CD4-positive, CD25-positive, alpha-beta regulatory T cell (primary cell): ENCODE results near the gene KCNAB1. TPM values are rescaled to one million over a fixed set of nuclear protein-coding genes. Genes with fewer than 3 reads are reported as not detected.
"Not testable (repeated sequence)": the region's sequence is repeated elsewhere in the genome, so short reads cannot be mapped to it uniquely, and the experiment has no call there.

Source experiments
- ATAC-seq, 2 donors: fragments of 150-1000 bp; cut with Tn5 transposase; one replicate each; pipeline ENCODE4 v1.10.0; 2021; ENCODE audit warnings: low read depth in 2 of 2, moderate number of reproducible peaks in 2 of 2, moderate library complexity in 1 of 2
- DNase-seq, 3 donors: peaks; one replicate each; pipeline versions ENCODE4 v3.0.0 to v3.0.0-alpha.2; 2012 to 2022; ENCODE audit warnings: mixed read lengths in 1 of 3
- H3K27ac ChIP-seq: one replicate; pipeline ENCODE4 v1.7.0; 2013; ENCODE audit warnings: mild to moderate bottlenecking, low read length; ENCODE audit not compliant: insufficient read depth, poor library complexity, severe bottlenecking
- H3K27me3 ChIP-seq: one replicate; pipeline ENCODE4 v1.7.0; 2013; ENCODE audit warnings: low read length; ENCODE audit not compliant: control insufficient read depth, insufficient read depth
- H3K36me3 ChIP-seq: one replicate; pipeline ENCODE4 v1.7.0; 2013; ENCODE audit warnings: mild to moderate bottlenecking, low read length, moderate library complexity; ENCODE audit not compliant: control insufficient read depth, insufficient read depth
- H3K4me1 ChIP-seq: 2 replicates; pipeline ENCODE4 v1.7.0; 2013; ENCODE audit warnings: mild to moderate bottlenecking, low read length; ENCODE audit not compliant: insufficient read depth, control insufficient read depth, poor library complexity, severe bottlenecking
- H3K4me3 ChIP-seq: one replicate; pipeline ENCODE4 v1.7.0; 2013; ENCODE audit warnings: low read depth, mild to moderate bottlenecking, low read length, moderate library complexity
- H3K9me3 ChIP-seq, 2 experiments: 1 replicate in 1 of 2; 2 replicates in 1 of 2; pipeline ENCODE4 v1.7.0; 2013; ENCODE audit warnings: low read length in 2 of 2, mild to moderate bottlenecking in 1 of 2, moderate library complexity in 1 of 2; ENCODE audit not compliant: control insufficient read depth in 2 of 2
- H3K27ac Mint-ChIP-seq, 3 donors: one replicate each; pipeline ENCODE4 v1.8.0; 2020 to 2022; ENCODE audit warnings: mild to moderate bottlenecking in 3 of 3, mixed read lengths in 3 of 3, moderate library complexity in 2 of 3
- H3K27me3 Mint-ChIP-seq: one replicate; pipeline ENCODE4 v1.8.0; 2022; ENCODE audit warnings: mild to moderate bottlenecking, mixed read lengths
- H3K36me3 Mint-ChIP-seq: one replicate; pipeline ENCODE4 v1.8.0; 2020; ENCODE audit warnings: mixed read lengths
- H3K4me1 Mint-ChIP-seq, 4 donors: one replicate each; pipeline ENCODE4 v1.8.0; 2020 to 2022; ENCODE audit warnings: mixed read lengths in 4 of 4, mild to moderate bottlenecking in 1 of 4
- H3K4me3 Mint-ChIP-seq, 4 donors: one replicate each; pipeline ENCODE4 v1.8.0; 2020 to 2022; ENCODE audit warnings: mild to moderate bottlenecking in 4 of 4, mixed read lengths in 4 of 4, moderate library complexity in 3 of 4
- H3K9me3 Mint-ChIP-seq, 7 donors: one replicate each; pipeline ENCODE4 v1.8.0; 2020 to 2022; ENCODE audit warnings: mixed read lengths in 7 of 7, mild to moderate bottlenecking in 3 of 7, moderate library complexity in 2 of 7
- polyA plus RNA-seq, 4 donors: library from polyadenylated mRNA; unstranded; fragments of 300-500 nt; fragmentation: Illumina TruSeq; gene quantifications; one replicate each; pipeline ENCODE4 v1.2.3, GENCODE V29; 2021
- total RNA-seq: library from RNA; stranded (reverse); gene quantifications from one replicate; pipeline ENCODE4 v1.2.3, GENCODE V29; 2022

The KCNAB1 gene
- total and polyA plus RNA-seq, 5 donors from 2014 or later, result 0.08 to 0.26 (median 0.17) TPM

GRCh38 chr3:156126467-156126866 is 6.1 kb downstream of the KCNAB1 start:
- H3K4me1 Mint-ChIP-seq, result no peaks in the 10 kb centered on the region
- ATAC-seq (no peak), DNase-seq (no peak)

GRCh38 chr3:156131241-156131640 is 10.9 kb downstream of the KCNAB1 start:
- Mint-ChIP-seq H3K4me1 (no peaks in the 10 kb centered on the region), H3K36me3 (no peaks in the 10 kb centered on the region), H3K4me3 (no peak overlapping the region), H3K27me3 (peaks cover 20% of the 10 kb centered on the region), H3K27ac (no peak overlapping the region), H3K9me3 (no peaks in the 10 kb centered on the region)
- Histone ChIP-seq H3K4me1 (no peaks in the 10 kb centered on the region), H3K9me3 (no peaks in the 10 kb centered on the region), H3K27me3 (peaks cover 7% of the 10 kb centered on the region), H3K36me3 (no peaks in the 10 kb centered on the region), H3K4me3 (no peak overlapping the region), H3K27ac (no peak overlapping the region)
- DNase-seq (no peak), ATAC-seq (no peak)

More at GRCh38 chr3:156126467-156126866, 6.1 kb downstream of the KCNAB1 start:
- Histone ChIP-seq H3K27me3 (peaks cover 6% of the 10 kb centered on the region), H3K4me1 (no peaks in the 10 kb centered on the region), H3K4me3 (no peak overlapping the region), H3K9me3 (no peaks in the 10 kb centered on the region), H3K27ac (no peak overlapping the region), H3K36me3 (no peaks in the 10 kb centered on the region)
- no peak overlapping the region for H3K4me3 Mint-ChIP-seq
- no peaks in the 10 kb centered on the region for H3K9me3 Mint-ChIP-seq
- no peaks in the 10 kb centered on the region for H3K36me3 Mint-ChIP-seq
- H3K27ac Mint-ChIP-seq, result no peak overlapping the region
- peaks cover 12% of the 10 kb centered on the region for H3K27me3 Mint-ChIP-seq

- no peak for DNase-seq
- H3K36me3 ChIP-seq, result no peaks in the 10 kb centered on the region
- Mint-ChIP-seq H3K27me3 (peaks cover 23% of the 10 kb centered on the region), H3K27ac (no peak overlapping the region), H3K9me3 (no peaks in the 10 kb centered on the region), H3K36me3 (no peaks in the 10 kb centered on the region), H3K4me1 (no peaks in the 10 kb centered on the region), H3K4me3 (no peak overlapping the region)
- H3K9me3 ChIP-seq, result no peaks in the 10 kb centered on the region
- H3K4me3 ChIP-seq, result no peak overlapping the region
- no peak for ATAC-seq
- no peak overlapping the region for H3K27ac ChIP-seq
- peaks cover 7% of the 10 kb centered on the region for H3K27me3 ChIP-seq
- H3K4me1 ChIP-seq, result no peaks in the 10 kb centered on the region
These were observed 11.4 kb downstream of the KCNAB1 start for GRCh38 chr3:156131799-156132198.

GRCh38 chr3:156132313-156132712 is 11.9 kb downstream of the KCNAB1 start:
- no peak for DNase-seq
- H3K27ac Mint-ChIP-seq, result no peak overlapping the region
- no peak overlapping the region for H3K4me3 Mint-ChIP-seq
- ATAC-seq, result no peak
- H3K36me3 Mint-ChIP-seq, result no peaks in the 10 kb centered on the region
- no peaks in the 10 kb centered on the region for H3K9me3 Mint-ChIP-seq
- Histone ChIP-seq H3K4me1 (no peaks in the 10 kb centered on the region), H3K27me3 (peaks cover 7% of the 10 kb centered on the region), H3K27ac (no peak overlapping the region), H3K4me3 (no peak overlapping the region), H3K9me3 (no peaks in the 10 kb centered on the region), H3K36me3 (no peaks in the 10 kb centered on the region)
- peaks cover 28% of the 10 kb centered on the region for H3K27me3 Mint-ChIP-seq
- H3K4me1 Mint-ChIP-seq, result no peaks in the 10 kb centered on the region

- H3K27ac ChIP-seq, result no peak overlapping the region
- no peak overlapping the region for H3K4me3 Mint-ChIP-seq
- H3K4me3 ChIP-seq, result no peak overlapping the region
- H3K9me3 Mint-ChIP-seq, result peaks cover 0 to 2% (median 0%) of the 10 kb centered on the region in 7 donors
- H3K4me1 ChIP-seq, result no peaks in the 10 kb centered on the region
- H3K9me3 ChIP-seq, result no peaks in the 10 kb centered on the region
- no peak for ATAC-seq
- H3K27me3 ChIP-seq, result peaks cover 7% of the 10 kb centered on the region
- peaks cover 33% of the 10 kb centered on the region for H3K27me3 Mint-ChIP-seq
- no peak for DNase-seq
- no peaks in the 10 kb centered on the region for H3K4me1 Mint-ChIP-seq
- H3K36me3 Mint-ChIP-seq, result no peaks in the 10 kb centered on the region
- H3K27ac Mint-ChIP-seq, result no peak overlapping the region
- no peaks in the 10 kb centered on the region for H3K36me3 ChIP-seq
These were observed 12.7 kb downstream of the KCNAB1 start for GRCh38 chr3:156133076-156133475.

GRCh38 chr3:156135921-156136638 is 15.7 kb downstream of the KCNAB1 start:
- H3K4me1 ChIP-seq, result no peaks in the 10 kb centered on the region
- H3K27ac ChIP-seq, result no peak overlapping the region
- H3K27me3 ChIP-seq, result peaks cover 6% of the 10 kb centered on the region
- no peak overlapping the region for H3K4me3 ChIP-seq
- no peaks in the 10 kb centered on the region for H3K4me1 Mint-ChIP-seq
- H3K4me3 Mint-ChIP-seq, result no peak overlapping the region
- H3K36me3 Mint-ChIP-seq, result no peaks in the 10 kb centered on the region
- H3K27me3 Mint-ChIP-seq, result peaks cover 34% of the 10 kb centered on the region
- H3K9me3 Mint-ChIP-seq, result peaks cover 0 to 2% (median 0%) of the 10 kb centered on the region in 7 donors
- ATAC-seq (no peak), DNase-seq (peak in 1 of 3 donors; percentile 13)
- no peak overlapping the region for H3K27ac Mint-ChIP-seq
- H3K36me3 ChIP-seq, result no peaks in the 10 kb centered on the region
- no peaks in the 10 kb centered on the region for H3K9me3 ChIP-seq

GRCh38 chr3:156137397-156137796 is 17.0 kb downstream of the KCNAB1 start:
- H3K4me3 ChIP-seq, H3K36me3 ChIP-seq, H3K4me1 Mint-ChIP-seq, H3K36me3 Mint-ChIP-seq, H3K4me3 Mint-ChIP-seq, DNase-seq, H3K9me3 ChIP-seq, H3K27ac Mint-ChIP-seq, H3K9me3 Mint-ChIP-seq, H3K4me1 ChIP-seq, ATAC-seq, H3K27ac ChIP-seq, H3K27me3 ChIP-seq: not testable (repeated sequence)
- peaks cover 38% of the 10 kb centered on the region for H3K27me3 Mint-ChIP-seq

GRCh38 chr3:156140001-156140595 is 19.7 kb downstream of the KCNAB1 start:
- Mint-ChIP-seq H3K27me3 (peaks cover 40% of the 10 kb centered on the region), H3K27ac (no peak overlapping the region), H3K4me3 (no peak overlapping the region), H3K9me3 (peaks cover 0 to 2% (median 0%) of the 10 kb centered on the region in 7 donors), H3K4me1 (no peaks in the 10 kb centered on the region), H3K36me3 (no peaks in the 10 kb centered on the region)
- Histone ChIP-seq H3K36me3 (no peaks in the 10 kb centered on the region), H3K27me3 (peaks cover 9% of the 10 kb centered on the region), H3K4me3 (no peak overlapping the region), H3K27ac (no peak overlapping the region), H3K9me3 (no peaks in the 10 kb centered on the region), H3K4me1 (no peaks in the 10 kb centered on the region)
- DNase-seq (no peak), ATAC-seq (no peak)
